Liver (tissue), 3 donors: ENCODE measurements around the gene LRIF1.

Experiments used
- CTCF ChIP-seq: fragments of 150-350 bp; IDR thresholded peaks from 2 replicates; pipeline ENCODE4 v1.5.1; 2017; ENCODE audit warnings: improper control_type of control experiment, low read depth, low read length; ENCODE audit not compliant: missing input control
- JUND ChIP-seq, 2 donors: IDR thresholded peaks; 2 replicates each; pipeline ENCODE4 v1.6.1; 2016; ENCODE audit warnings: antibody characterized with exemption in 2 of 2
- RAD21 ChIP-seq, 2 donors: IDR thresholded peaks; 2 replicates each; pipeline ENCODE4 v1.6.1; 2016; ENCODE audit warnings: antibody characterized with exemption in 2 of 2, mild to moderate bottlenecking in 2 of 2
- YY1 ChIP-seq: IDR thresholded peaks from 2 replicates; pipeline ENCODE4 v1.6.1; 2016; ENCODE audit warnings: antibody characterized with exemption, mild to moderate bottlenecking
- donor health status: healthy.
- donor health status: healthy.

GRCh38 chr1:110918016-110918415 lies 45.7 kb downstream of the LRIF1 start:
- TF ChIP-seq CTCF: no peak
- no peak for TF ChIP-seq RAD21 (IDR thresholded peaks at IDR 0.05)
- TF ChIP-seq JUND (IDR thresholded peaks at IDR 0.05): no peak
- no peak for TF ChIP-seq YY1
